Mesothelial cell of epicardium (in vitro differentiated cells): ENCODE data around the gene MXI1. TPM values are rescaled to one million over a fixed set of nuclear protein-coding genes. Genes with fewer than 3 reads are reported as not detected.
"Not testable (repeated sequence)": the region's sequence is repeated elsewhere in the genome, so short reads cannot be mapped to it uniquely, and the experiment has no call there.

Source experiments
- DNase-seq, 2 experiments: peaks; one replicate each; pipeline ENCODE4 v3.0.0; 2021; ENCODE audit warnings: low spot score in 2 of 2; ENCODE audit not compliant: unreplicated experiment in 2 of 2
- H3K27ac Mint-ChIP-seq: 2 replicates; pipeline ENCODE4 v1.8.0; 2021; ENCODE audit warnings: mixed read lengths
- H3K27me3 Mint-ChIP-seq: 2 replicates; pipeline ENCODE4 v1.8.0; 2021; ENCODE audit warnings: low read depth, mixed read lengths
- H3K36me3 Mint-ChIP-seq: 2 replicates; pipeline ENCODE4 v1.8.0; 2021; ENCODE audit warnings: mixed read lengths
- H3K4me1 Mint-ChIP-seq: 2 replicates; pipeline ENCODE4 v1.8.0; 2021; ENCODE audit warnings: mixed read lengths
- H3K4me3 Mint-ChIP-seq: 2 replicates; pipeline ENCODE4 v1.8.0; 2021; ENCODE audit warnings: mild to moderate bottlenecking, moderate library complexity, mixed read lengths
- H3K9me3 Mint-ChIP-seq: 2 replicates; pipeline ENCODE4 v1.8.0; 2021; ENCODE audit warnings: mixed read lengths
- CTCF ChIP-seq: fragments of 200-600 bp; sonication (generic); IDR thresholded peaks from one replicate; pipeline ENCODE4 v1.5.0; 2021; ENCODE audit warnings: antibody characterized with exemption; ENCODE audit not compliant: unreplicated experiment
- total RNA-seq: library from RNA; stranded (reverse); gene quantifications from 3 replicates; pipeline ENCODE4 v1.2.1, GENCODE V29; 2021

MXI1 gene
- total RNA-seq, 1 donor from 2014 or later, result 30.6 TPM

DNA sequence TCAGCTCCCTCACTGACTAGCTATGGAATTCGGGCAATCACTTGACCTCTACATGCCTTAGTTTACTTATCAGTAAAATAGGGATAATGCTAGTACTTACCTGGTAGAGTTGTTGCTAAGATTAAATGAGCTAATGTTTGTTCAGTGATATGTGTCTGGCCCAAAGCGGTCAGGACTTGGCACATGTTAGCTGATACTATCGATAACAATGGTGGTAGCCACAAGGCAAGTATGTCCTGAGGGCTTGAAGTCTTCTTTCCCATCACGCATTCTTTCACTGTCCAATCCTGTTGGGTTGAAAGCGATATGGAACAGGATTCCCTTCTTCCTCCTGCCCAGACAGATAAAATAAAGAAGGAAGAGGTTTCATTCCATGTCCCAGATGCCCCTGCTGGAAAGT lies 25.5 kb upstream of the MXI1 start:
- Mint-ChIP-seq H3K27ac (no peak overlapping the region), H3K36me3 (no peaks in the 10 kb centered on the region), H3K4me1 (no peaks in the 10 kb centered on the region), H3K4me3 (no peak overlapping the region), H3K9me3 (no peaks in the 10 kb centered on the region), H3K27me3 (no peaks in the 10 kb centered on the region)
- DNase-seq, result no peak
- TF ChIP-seq CTCF, result no peak

GRCh38 chr10:110184398-110184797 lies 23.0 kb upstream of the MXI1 start:
- Mint-ChIP-seq H3K9me3 (peaks cover 7% of the 10 kb centered on the region), H3K36me3 (no peaks in the 10 kb centered on the region), H3K27me3 (no peaks in the 10 kb centered on the region), H3K27ac (no peak overlapping the region), H3K4me1 (no peaks in the 10 kb centered on the region), H3K4me3 (no peak overlapping the region)
- no peak for DNase-seq
- TF ChIP-seq CTCF, result no peak

DNA sequence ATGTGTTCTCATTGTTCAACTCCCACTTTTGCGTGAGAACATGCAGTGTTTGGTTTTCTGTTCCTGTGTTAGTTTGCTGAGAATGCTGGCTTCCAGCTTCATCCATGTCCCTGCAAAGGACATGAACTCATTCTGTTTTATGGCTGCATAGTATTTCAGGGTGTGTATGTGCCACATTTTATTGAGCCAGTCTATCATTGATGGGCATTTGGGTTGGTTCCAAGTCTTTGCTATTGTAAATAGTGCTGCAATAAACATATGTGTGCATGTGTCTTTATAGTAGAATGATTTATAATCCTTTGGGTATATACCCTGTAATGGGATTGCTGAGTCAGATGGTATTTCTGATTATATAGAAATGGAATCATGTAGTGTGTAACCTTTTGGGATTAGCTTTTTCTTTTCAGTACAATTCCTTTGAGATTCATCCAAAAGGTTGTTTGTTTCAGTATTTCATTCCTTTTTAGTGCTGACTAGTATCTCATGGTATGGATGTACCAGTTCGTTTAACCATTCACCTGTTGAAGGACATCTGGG lies 21.7 kb upstream of the MXI1 start:
- DNase-seq, H3K36me3 Mint-ChIP-seq, H3K27ac Mint-ChIP-seq, H3K4me1 Mint-ChIP-seq, H3K4me3 Mint-ChIP-seq, H3K27me3 Mint-ChIP-seq: not testable (repeated sequence)
- H3K9me3 Mint-ChIP-seq, result peaks cover 12% of the 10 kb centered on the region

DNA sequence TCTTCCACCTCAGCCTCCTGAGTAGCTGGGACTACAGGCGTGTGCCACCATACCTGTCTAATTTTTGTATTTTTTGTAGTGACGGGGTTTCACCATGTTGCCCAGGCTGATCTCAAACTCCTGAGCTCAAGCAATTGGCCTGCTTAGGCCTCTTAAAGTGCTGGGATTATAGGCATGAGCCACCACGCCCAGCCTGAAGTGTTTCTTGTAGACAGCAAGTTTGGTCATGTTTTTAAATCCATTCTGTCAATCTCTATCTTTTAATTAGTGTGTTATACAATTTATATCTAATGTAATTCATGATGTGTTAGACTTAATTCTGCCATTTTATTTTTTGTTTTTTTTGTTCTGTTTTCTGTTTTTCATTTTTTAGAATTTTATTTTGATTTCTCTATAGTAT lies 17.2 kb upstream of the MXI1 start:
- no peaks in the 10 kb centered on the region for H3K36me3 Mint-ChIP-seq
- no peak overlapping the region for H3K27ac Mint-ChIP-seq
- no peak for DNase-seq
- peaks cover 2% of the 10 kb centered on the region for H3K4me1 Mint-ChIP-seq
- peaks cover 12% of the 10 kb centered on the region for H3K9me3 Mint-ChIP-seq
- no peak for TF ChIP-seq CTCF
- H3K4me3 Mint-ChIP-seq, result no peak overlapping the region
- H3K27me3 Mint-ChIP-seq, result no peaks in the 10 kb centered on the region

DNA sequence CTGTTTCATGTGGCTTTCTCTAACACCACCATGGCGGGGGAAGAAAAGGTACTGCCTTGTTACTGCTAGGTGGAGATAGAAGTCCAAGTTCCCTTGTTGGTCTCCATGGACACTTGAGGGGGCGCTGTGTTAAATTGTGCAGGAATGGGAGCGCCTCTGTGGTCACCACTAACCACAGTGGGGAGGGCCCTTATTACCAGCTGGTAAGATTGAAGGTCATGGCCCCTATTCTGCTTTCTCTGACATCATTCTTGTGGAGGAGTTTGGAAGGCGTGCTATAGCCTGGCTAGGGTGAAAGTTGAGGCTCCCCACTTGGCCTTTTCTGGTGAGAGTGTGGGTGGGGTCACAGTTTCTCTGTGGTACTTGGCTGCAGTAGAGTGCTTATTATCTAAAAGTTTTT lies 14.9 kb upstream of the MXI1 start:
- DNase-seq, result no peak
- H3K36me3 Mint-ChIP-seq, result no peaks in the 10 kb centered on the region
- no peak for TF ChIP-seq CTCF
- no peak overlapping the region for H3K27ac Mint-ChIP-seq
- no peak overlapping the region for H3K4me3 Mint-ChIP-seq
- H3K9me3 Mint-ChIP-seq, result peaks cover 12% of the 10 kb centered on the region
- peaks cover 2% of the 10 kb centered on the region for H3K4me1 Mint-ChIP-seq
- H3K27me3 Mint-ChIP-seq, result peaks cover 1% of the 10 kb centered on the region

- Mint-ChIP-seq H3K27ac (no peak overlapping the region), H3K4me1 (no peaks in the 10 kb centered on the region), H3K36me3 (no peaks in the 10 kb centered on the region), H3K4me3 (no peak overlapping the region), H3K9me3 (no peaks in the 10 kb centered on the region), H3K27me3 (peaks cover 10% of the 10 kb centered on the region)
- no peak for TF ChIP-seq CTCF
- DNase-seq, result no peak
Measured at GRCh38 chr10:110200503-110200902, 6.9 kb upstream of the MXI1 start.

GRCh38 chr10:110201046-110201445 lies 6.4 kb upstream of the MXI1 start:
- peaks cover 11% of the 10 kb centered on the region for H3K27me3 Mint-ChIP-seq
- H3K9me3 Mint-ChIP-seq, H3K36me3 Mint-ChIP-seq, H3K4me1 Mint-ChIP-seq, H3K4me3 Mint-ChIP-seq, DNase-seq, H3K27ac Mint-ChIP-seq: not testable (repeated sequence)
